Measurements from ENCODE around the gene RPLP1. TPM values are rescaled to one million over a fixed set of nuclear protein-coding genes. Genes with fewer than 3 reads are reported as not detected.

Gene RPLP1
- total RNA-seq, 1 experiment from 2014 or later = 1,535 TPM

- Mint-ChIP-seq H3K27ac (ENCODE audit: unreplicated experiment) (no peak overlapping the region), H3K36me3 (ENCODE audit: insufficient read depth, unreplicated experiment) (peaks cover 66% of the 10 kb centered on the region), H3K27me3 (ENCODE audit: unreplicated experiment) (no peaks in the 10 kb centered on the region), H3K4me1 (ENCODE audit: low read depth, unreplicated experiment) (peaks cover 4% of the 10 kb centered on the region), H3K4me3 (ENCODE audit: low read depth, unreplicated experiment) (no peak overlapping the region), H3K9me3 (ENCODE audit: low read depth, unreplicated experiment) (no peaks in the 10 kb centered on the region)
- intact Hi-C loops (cut with micrococcal nuclease; ENCODE audit: unreplicated experiment) = no loop called here
- BruUV-seq (replicated peaks) = no TSS peak
- TF ChIP-seq CTCF (IDR thresholded peaks at IDR 0.05; ENCODE audit: unreplicated experiment) = no peak
- no peak for DNase-seq
- CTCF ChIA-PET = interaction anchor here (0.7 kb wide), 1 partner anchor 875 kb away, joined by 4 read pairs; no protein-coding TSS in a partner anchor
These were observed 15.7 kb upstream of the RPLP1 start for GRCh38 chr15:69436951-69437350.

DNA sequence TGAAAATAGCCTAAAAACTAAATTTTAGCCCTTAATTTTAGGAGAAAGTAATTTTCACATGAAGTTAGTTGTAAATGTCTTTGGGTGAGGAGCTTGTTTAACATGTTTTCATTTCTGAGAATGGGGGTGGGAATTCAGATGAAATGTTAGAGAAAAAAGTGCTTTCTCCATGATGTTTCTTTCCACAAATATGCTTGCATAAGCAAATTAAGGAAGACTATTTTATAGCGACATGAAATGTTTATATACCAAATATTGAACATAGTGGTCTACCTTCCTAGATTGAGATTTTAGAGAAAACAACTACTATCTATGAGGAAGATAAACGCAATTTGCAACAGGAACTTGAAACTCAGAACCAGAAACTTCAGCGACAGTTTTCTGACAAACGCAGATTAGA, 13.0 kb upstream of the RPLP1 start:
- intact Hi-C loops (cut with micrococcal nuclease; ENCODE audit: unreplicated experiment) = no loop called here
- Mint-ChIP-seq H3K4me3 (ENCODE audit: low read depth, unreplicated experiment) (no peak overlapping the region), H3K27ac (ENCODE audit: unreplicated experiment) (no peak overlapping the region), H3K27me3 (ENCODE audit: unreplicated experiment) (no peaks in the 10 kb centered on the region), H3K36me3 (ENCODE audit: insufficient read depth, unreplicated experiment) (peaks cover 73% of the 10 kb centered on the region), H3K9me3 (ENCODE audit: low read depth, unreplicated experiment) (no peaks in the 10 kb centered on the region), H3K4me1 (ENCODE audit: low read depth, unreplicated experiment) (no peaks in the 10 kb centered on the region)
- DNase-seq = no peak
- no TSS peak for BruUV-seq (replicated peaks)
- no peak for TF ChIP-seq CTCF (IDR thresholded peaks at IDR 0.05; ENCODE audit: unreplicated experiment)
- CTCF ChIA-PET = no interaction called here

DNA sequence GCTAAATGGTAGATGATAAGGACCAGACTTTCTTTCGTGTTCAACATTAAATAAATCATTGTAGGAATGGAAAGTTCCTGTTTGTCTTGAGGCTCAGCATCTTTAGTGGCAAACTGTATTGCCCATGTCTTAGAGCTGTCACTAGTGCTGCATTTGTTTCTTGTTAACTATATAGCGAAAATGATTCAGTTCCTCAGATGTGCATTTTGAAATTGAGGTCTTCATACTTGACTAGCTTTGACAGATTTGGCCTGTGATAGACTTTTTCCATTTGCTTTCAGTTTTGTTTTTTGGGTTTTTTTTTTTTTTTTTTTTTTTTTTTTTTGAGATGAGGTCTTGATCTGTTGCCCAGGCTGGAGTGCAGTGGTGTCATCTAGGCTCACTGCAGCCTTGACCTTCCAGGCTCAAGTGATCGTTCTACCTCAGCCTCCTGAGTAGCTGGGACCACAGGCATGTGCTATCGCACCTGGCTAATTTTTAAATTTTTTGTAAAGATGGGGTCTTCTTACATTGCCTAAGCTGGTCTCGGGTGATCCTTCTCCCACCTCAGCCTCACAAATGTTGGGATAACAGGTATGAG, 9.5 kb upstream of the RPLP1 start:
- no peaks in the 10 kb centered on the region for H3K9me3 Mint-ChIP-seq (ENCODE audit: low read depth, unreplicated experiment)
- no peak for TF ChIP-seq CTCF (IDR thresholded peaks at IDR 0.05; ENCODE audit: unreplicated experiment)
- H3K27me3 Mint-ChIP-seq (ENCODE audit: unreplicated experiment) = no peaks in the 10 kb centered on the region
- no peak for DNase-seq
- intact Hi-C loops (cut with micrococcal nuclease; ENCODE audit: unreplicated experiment) = no loop called here
- BruUV-seq (replicated peaks) = no TSS peak
- no peak overlapping the region for H3K4me3 Mint-ChIP-seq (ENCODE audit: low read depth, unreplicated experiment)
- H3K36me3 Mint-ChIP-seq (ENCODE audit: insufficient read depth, unreplicated experiment) = peaks cover 62% of the 10 kb centered on the region
- H3K4me1 Mint-ChIP-seq (ENCODE audit: low read depth, unreplicated experiment) = no peaks in the 10 kb centered on the region
- H3K27ac Mint-ChIP-seq (ENCODE audit: unreplicated experiment) = no peak overlapping the region
- CTCF ChIA-PET = interaction anchor here (0.6 kb wide), 2 partner anchors 845 to 1469 kb away, joined by 3 read pairs; no protein-coding TSS in a partner anchor

GRCh38 chr15:69444686-69445085, 7.9 kb upstream of the RPLP1 start:
- Mint-ChIP-seq H3K36me3 (ENCODE audit: insufficient read depth, unreplicated experiment) (peaks cover 55% of the 10 kb centered on the region), H3K4me3 (ENCODE audit: low read depth, unreplicated experiment) (no peak overlapping the region), H3K27ac (ENCODE audit: unreplicated experiment) (no peak overlapping the region), H3K27me3 (ENCODE audit: unreplicated experiment) (no peaks in the 10 kb centered on the region), H3K9me3 (ENCODE audit: low read depth, unreplicated experiment) (no peaks in the 10 kb centered on the region), H3K4me1 (ENCODE audit: low read depth, unreplicated experiment) (no peaks in the 10 kb centered on the region)
- intact Hi-C loops (cut with micrococcal nuclease; ENCODE audit: unreplicated experiment) = no loop called here
- no peak for TF ChIP-seq CTCF (IDR thresholded peaks at IDR 0.05; ENCODE audit: unreplicated experiment)
- no peak for DNase-seq
- CTCF ChIA-PET = no interaction called here
- no TSS peak for BruUV-seq (replicated peaks)
